ENCODE results near the gene SELENOF. TPM values are rescaled to one million over a fixed set of nuclear protein-coding genes. Genes with fewer than 3 reads are reported as not detected.

Gene SELENOF
- total RNA-seq, 2 experiments from 2014 or later: 128 to 162 TPM

GRCh38 chr1:86938450-86938849, 24.5 kb upstream of the SELENOF start:
- DNase-seq: no peak
- Mint-ChIP-seq H3K4me1 (no peaks in the 10 kb centered on the region), H3K27me3 (no peaks in the 10 kb centered on the region), H3K9me3 (ENCODE audit: low read depth) (no peaks in the 10 kb centered on the region), H3K36me3 (no peaks in the 10 kb centered on the region), H3K27ac (no peak overlapping the region), H3K4me3 (no peak overlapping the region)
- CTCF ChIA-PET: no interaction called here
- ATAC-seq: no peak

DNA sequence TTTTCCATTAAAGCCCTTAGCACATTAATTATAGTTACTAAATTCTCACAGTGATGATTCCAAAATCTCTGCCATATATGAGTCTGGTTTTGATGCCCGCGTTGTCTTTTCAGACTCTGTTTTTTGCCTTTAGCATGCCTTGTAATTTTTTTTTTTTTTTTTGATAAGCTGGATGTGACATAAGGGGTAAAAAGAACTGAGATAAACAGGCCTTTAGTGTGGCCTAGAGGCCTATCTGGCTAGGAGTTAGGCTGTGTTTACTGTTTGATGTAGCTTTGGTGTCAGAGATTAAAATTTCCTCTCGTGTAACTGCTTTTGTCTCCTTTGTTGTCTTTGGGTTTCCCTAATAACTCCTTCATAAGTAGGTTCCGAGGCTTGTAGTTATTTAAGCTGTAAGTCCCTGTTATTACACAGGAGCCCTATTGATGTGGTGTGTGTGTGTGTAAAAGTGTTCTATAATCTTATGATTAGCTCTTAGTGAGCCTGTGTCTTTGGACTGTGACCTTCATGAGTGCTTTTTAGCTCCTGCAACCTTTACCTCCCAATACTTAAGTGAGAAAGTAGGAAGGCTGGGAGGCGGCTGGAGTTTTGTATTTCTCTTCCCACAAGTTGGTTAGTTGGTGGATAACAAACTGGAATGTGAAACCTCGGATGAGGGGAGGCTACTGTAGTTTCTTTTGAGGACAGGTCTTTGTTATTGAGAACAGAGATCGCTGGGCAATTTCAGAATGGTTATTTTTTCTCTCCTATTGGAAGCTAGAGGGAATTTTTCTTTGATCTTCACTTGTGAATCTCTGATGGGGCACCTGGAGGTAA, 19.8 kb upstream of the SELENOF start:
- no peak for ATAC-seq
- no peak for DNase-seq
- CTCF ChIA-PET: interaction anchor here (0.9 to 1.1 kb wide), 2 partner anchors 40 to 150 kb away, joined by 3 read pairs; no protein-coding TSS in a partner anchor
- peaks cover 2% of the 10 kb centered on the region for H3K36me3 Mint-ChIP-seq
- H3K4me1 Mint-ChIP-seq: peaks cover under 1% of the 10 kb centered on the region
- H3K27me3 Mint-ChIP-seq: no peaks in the 10 kb centered on the region
- H3K27ac Mint-ChIP-seq: no peak overlapping the region
- H3K9me3 Mint-ChIP-seq (ENCODE audit: low read depth): no peaks in the 10 kb centered on the region
- H3K4me3 Mint-ChIP-seq: no peak overlapping the region

DNA sequence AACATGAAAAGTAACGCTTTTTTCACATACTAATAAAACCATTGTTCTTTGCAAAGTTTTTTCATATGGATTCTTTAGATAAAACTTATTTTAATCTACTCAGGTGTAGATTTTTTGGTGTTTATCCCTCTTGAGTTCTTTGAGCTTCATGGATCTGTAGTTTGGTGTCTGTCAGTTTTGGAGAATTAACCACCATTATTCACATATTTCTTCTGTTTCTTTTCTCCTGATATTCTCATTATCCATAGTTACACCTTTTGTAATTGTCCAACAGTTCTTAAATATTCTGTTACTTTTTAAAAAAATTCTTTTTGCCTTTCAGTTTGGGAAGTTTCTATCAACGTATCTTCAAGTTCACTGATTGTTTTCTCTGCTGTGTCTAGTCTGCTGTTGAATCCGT, 19.1 kb upstream of the SELENOF start:
- Mint-ChIP-seq H3K36me3 (peaks cover 2% of the 10 kb centered on the region), H3K9me3 (ENCODE audit: low read depth) (no peaks in the 10 kb centered on the region), H3K27me3 (no peaks in the 10 kb centered on the region), H3K27ac (no peak overlapping the region), H3K4me3 (no peak overlapping the region), H3K4me1 (peaks cover 2% of the 10 kb centered on the region)
- DNase-seq: no peak
- CTCF ChIA-PET: interaction anchor here (0.9 kb wide), 1 partner anchor 151 kb away, joined by 3 read pairs; no protein-coding TSS in a partner anchor
- ATAC-seq: no peak

DNA sequence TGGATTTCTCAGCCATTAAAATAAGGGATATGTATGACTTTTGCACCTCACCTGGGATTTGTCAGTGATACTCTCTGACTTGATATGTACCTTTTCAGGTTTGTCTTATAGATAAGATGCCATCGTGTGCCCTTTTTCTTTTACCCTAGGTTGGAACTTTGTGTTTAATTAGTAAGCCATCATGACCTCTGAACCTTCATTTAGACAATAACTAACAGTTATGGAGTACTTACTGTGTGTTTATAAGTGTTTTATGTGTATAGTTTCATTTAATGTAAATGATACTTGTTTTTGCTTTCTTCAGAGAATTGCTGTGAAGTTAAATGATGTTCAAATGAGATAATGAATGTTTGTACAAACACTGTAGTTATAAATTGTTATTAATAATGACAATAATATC, 14.9 kb upstream of the SELENOF start:
- Mint-ChIP-seq H3K27ac (no peak overlapping the region), H3K4me3 (no peak overlapping the region), H3K4me1 (peaks cover 8% of the 10 kb centered on the region), H3K36me3 (peaks cover 26% of the 10 kb centered on the region), H3K27me3 (no peaks in the 10 kb centered on the region), H3K9me3 (ENCODE audit: low read depth) (peaks cover 8% of the 10 kb centered on the region)
- CTCF ChIA-PET: no interaction called here
- ATAC-seq: no peak
- DNase-seq: no peak

DNA sequence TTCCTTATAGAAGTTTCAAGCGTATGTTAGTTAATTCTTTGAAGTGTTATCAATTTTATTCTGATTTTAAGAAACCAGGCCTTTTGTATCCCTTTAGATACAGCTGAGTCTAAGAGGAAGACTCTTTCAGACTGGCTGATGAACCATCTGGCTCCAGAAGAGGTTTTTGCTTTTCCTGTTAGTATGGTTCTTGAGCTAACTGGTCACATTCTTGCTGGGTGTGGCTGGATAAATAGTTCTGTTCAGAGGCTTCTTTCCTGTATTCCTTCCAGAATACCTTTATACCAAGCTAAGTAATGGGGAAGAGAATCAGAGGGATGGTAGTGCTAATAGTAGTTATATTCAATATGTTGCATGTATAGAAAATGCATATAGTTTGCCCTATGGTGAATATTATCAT, 13.0 kb upstream of the SELENOF start:
- no peak for ATAC-seq
- Mint-ChIP-seq H3K36me3 (peaks cover 40% of the 10 kb centered on the region), H3K4me3 (no peak overlapping the region), H3K9me3 (ENCODE audit: low read depth) (peaks cover 18% of the 10 kb centered on the region), H3K4me1 (peaks cover 8% of the 10 kb centered on the region), H3K27ac (no peak overlapping the region), H3K27me3 (no peaks in the 10 kb centered on the region)
- DNase-seq: no peak
- CTCF ChIA-PET: no interaction called here

GRCh38 chr1:86925742-86926141, 11.8 kb upstream of the SELENOF start:
- CTCF ChIA-PET: no interaction called here
- Mint-ChIP-seq H3K4me1 (peaks cover 8% of the 10 kb centered on the region), H3K9me3 (ENCODE audit: low read depth) (peaks cover 18% of the 10 kb centered on the region), H3K36me3 (peaks cover 47% of the 10 kb centered on the region), H3K27ac (no peak overlapping the region), H3K27me3 (no peaks in the 10 kb centered on the region), H3K4me3 (no peak overlapping the region)
- ATAC-seq (no peak), DNase-seq (no peak)

- DNase-seq (no peak), ATAC-seq (no peak)
- no peak overlapping the region for H3K4me3 Mint-ChIP-seq
- H3K4me1 Mint-ChIP-seq: peaks cover 8% of the 10 kb centered on the region
- H3K27me3 Mint-ChIP-seq: no peaks in the 10 kb centered on the region
- CTCF ChIA-PET: no interaction called here
- no peak overlapping the region for H3K27ac Mint-ChIP-seq
- H3K36me3 Mint-ChIP-seq: peaks cover 44% of the 10 kb centered on the region
- peaks cover 18% of the 10 kb centered on the region for H3K9me3 Mint-ChIP-seq (ENCODE audit: low read depth)
Observed at GRCh38 chr1:86924324-86924960, 10.5 kb upstream of the SELENOF start.

- no peak for ATAC-seq
- DNase-seq: no peak
- H3K4me3 Mint-ChIP-seq: no peak overlapping the region
- H3K9me3 Mint-ChIP-seq (ENCODE audit: low read depth): peaks cover 18% of the 10 kb centered on the region
- H3K27ac Mint-ChIP-seq: no peak overlapping the region
- no peaks in the 10 kb centered on the region for H3K27me3 Mint-ChIP-seq
- peaks cover 44% of the 10 kb centered on the region for H3K36me3 Mint-ChIP-seq
- peaks cover 6% of the 10 kb centered on the region for H3K4me1 Mint-ChIP-seq
- CTCF ChIA-PET: no interaction called here
Observed at GRCh38 chr1:86922445-86922844, 8.5 kb upstream of the SELENOF start.

- H3K4me1 Mint-ChIP-seq: peaks cover 19% of the 10 kb centered on the region
- ATAC-seq (no peak), DNase-seq (no peak)
- CTCF ChIA-PET: no interaction called here
- no peak overlapping the region for H3K4me3 Mint-ChIP-seq
- peaks cover 5% of the 10 kb centered on the region for H3K36me3 Mint-ChIP-seq
- no peaks in the 10 kb centered on the region for H3K9me3 Mint-ChIP-seq (ENCODE audit: low read depth)
- H3K27me3 Mint-ChIP-seq: no peaks in the 10 kb centered on the region
- H3K27ac Mint-ChIP-seq: no peak overlapping the region
Observed at GRCh38 chr1:86916752-86917151, 2.8 kb upstream of the SELENOF start.

- ATAC-seq: no peak
- H3K27me3 Mint-ChIP-seq: no peaks in the 10 kb centered on the region
- CTCF ChIA-PET: interaction anchor here (0.7 to 3.2 kb wide), 4 partner anchors 18 to 211 kb away, joined by 3 to 24 read pairs (median 4); partner anchors contain the start of gene SH3GLB1
- no peak overlapping the region for H3K4me3 Mint-ChIP-seq
- H3K4me1 Mint-ChIP-seq: peaks cover 27% of the 10 kb centered on the region
- H3K36me3 Mint-ChIP-seq: peaks cover 8% of the 10 kb centered on the region
- no peaks in the 10 kb centered on the region for H3K9me3 Mint-ChIP-seq (ENCODE audit: low read depth)
- DNase-seq: no peak
- H3K27ac Mint-ChIP-seq: no peak overlapping the region
Observed at GRCh38 chr1:86915737-86916235, 1.9 kb upstream of the SELENOF start.

GRCh38 chr1:86914998-86915736, 1.2 kb upstream of the SELENOF start:
- H3K9me3 Mint-ChIP-seq (ENCODE audit: low read depth): no peaks in the 10 kb centered on the region

DNA sequence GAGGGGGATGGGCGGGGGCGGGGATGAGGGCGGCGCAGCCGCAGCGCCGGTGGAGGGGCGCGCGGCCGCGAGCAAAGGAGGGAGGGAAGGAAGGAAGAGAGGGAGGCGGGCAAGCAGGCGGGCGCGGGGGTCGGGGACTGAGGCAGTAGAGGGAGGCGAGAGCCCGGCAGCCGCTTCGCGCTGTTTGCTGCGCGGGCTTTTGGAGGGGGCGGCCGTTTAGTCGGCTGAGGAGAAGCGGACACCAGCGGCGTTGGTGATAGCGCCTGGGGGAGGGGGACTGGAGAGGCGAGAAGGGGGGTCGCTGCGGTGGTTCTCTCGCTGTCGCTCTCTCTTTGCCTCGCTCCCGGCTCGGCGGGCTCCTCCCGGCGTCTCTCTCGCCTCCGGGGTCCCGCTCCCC, 673 bp upstream of the SELENOF start, which contains the start of gene HS2ST1:
Gene HS2ST1, plus strand, starts transcription at position 35 of the 397 bp plus-strand sequence.
- peaks cover 19% of the 10 kb centered on the region for H3K36me3 Mint-ChIP-seq
- peaks cover 36% of the 10 kb centered on the region for H3K4me1 Mint-ChIP-seq
- H3K4me3 Mint-ChIP-seq: no peak within 1 kb of the TSS
- CTCF ChIA-PET: interaction anchor here (0.8 to 3.2 kb wide), 7 partner anchors 12 to 210 kb away, joined by 3 to 24 read pairs (median 5); partner anchors contain the start of gene SH3GLB1
- DNase-seq (no peak), ATAC-seq (no peak)
- no peaks in the 10 kb centered on the region for H3K27me3 Mint-ChIP-seq
- H3K27ac Mint-ChIP-seq: no peak within 1 kb of the TSS
- H3K9me3 Mint-ChIP-seq (ENCODE audit: low read depth): no peaks in the 10 kb centered on the region

More at GRCh38 chr1:86914998-86915736, 1.2 kb upstream of the SELENOF start:
- peak; percentile 11 for ATAC-seq
- H3K4me3 Mint-ChIP-seq: no peak overlapping the region
- peak; percentile 67 for DNase-seq
- H3K36me3 Mint-ChIP-seq: peaks cover 13% of the 10 kb centered on the region
- H3K27me3 Mint-ChIP-seq: no peaks in the 10 kb centered on the region
- H3K27ac Mint-ChIP-seq: no peak overlapping the region
- peaks cover 31% of the 10 kb centered on the region for H3K4me1 Mint-ChIP-seq
- CTCF ChIA-PET: interaction anchor here (0.7 to 3.2 kb wide), 6 partner anchors 18 to 210 kb away, joined by 3 to 24 read pairs (median 4); partner anchors contain the start of gene SH3GLB1

DNA sequence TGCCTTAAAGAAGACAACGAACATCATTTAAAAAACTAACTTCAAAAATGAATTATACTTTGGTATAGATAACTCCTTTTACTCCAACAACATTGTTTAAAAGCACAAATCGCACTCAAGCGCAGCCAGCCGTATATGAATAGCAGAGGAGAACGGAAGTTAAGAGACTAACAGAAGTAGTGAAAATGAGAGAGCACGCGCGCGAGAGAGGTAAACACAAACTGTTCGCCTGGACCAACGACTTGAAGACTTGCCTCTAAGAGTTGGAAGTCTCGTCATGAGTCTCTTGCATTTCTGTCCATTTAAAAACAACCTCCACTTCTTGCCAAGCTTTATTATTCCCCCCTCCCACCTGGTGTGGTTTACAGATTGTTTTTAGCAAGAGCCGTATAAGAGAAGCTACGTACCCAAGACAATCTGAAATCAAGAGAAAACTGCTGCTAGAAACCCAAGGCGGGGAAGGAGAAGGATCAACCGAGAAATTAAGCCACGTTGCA, 479 bp downstream of the SELENOF start:
- Mint-ChIP-seq H3K4me1 (peaks cover 47% of the 10 kb centered on the region), H3K36me3 (peaks cover 27% of the 10 kb centered on the region), H3K27ac (no peak overlapping the region), H3K27me3 (no peaks in the 10 kb centered on the region), H3K9me3 (ENCODE audit: low read depth) (no peaks in the 10 kb centered on the region), H3K4me3 (no peak overlapping the region)
- CTCF ChIA-PET: interaction anchor here (1.0 to 3.2 kb wide), 5 partner anchors 18 to 411 kb away, joined by 3 to 24 read pairs (median 5); partner anchors contain the start of gene SH3GLB1
- ATAC-seq: no peak
- peak; percentile 61 for DNase-seq
